Amniotic stem cell (primary cell): ENCODE measurements around the gene APH1B.

Source experiments
- DNase-seq: peaks from one replicate; lab custom pipeline; 2025; lab: John Stamatoyannopoulos, UW

Gene APH1B

DNA sequence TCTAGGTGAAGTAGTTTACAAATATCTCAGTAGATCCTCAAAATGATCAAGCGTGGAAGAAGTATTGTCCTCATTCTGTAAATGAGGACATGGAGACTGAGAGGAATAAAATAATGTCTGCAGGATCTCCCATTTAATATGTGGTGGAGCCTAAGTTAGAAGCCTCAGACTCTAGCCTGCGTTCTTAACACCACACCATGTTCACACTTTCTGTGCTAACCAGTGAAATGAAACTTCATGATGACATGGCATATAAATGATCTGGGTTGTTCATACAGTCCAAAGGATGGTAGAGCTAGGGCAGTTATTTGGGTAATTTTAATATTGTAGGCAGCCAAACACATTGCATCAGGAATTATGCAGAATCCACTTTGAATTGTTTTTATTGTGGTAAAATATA lies 25.1 kb upstream of the APH1B start:
- DNase-seq = no peak

DNA sequence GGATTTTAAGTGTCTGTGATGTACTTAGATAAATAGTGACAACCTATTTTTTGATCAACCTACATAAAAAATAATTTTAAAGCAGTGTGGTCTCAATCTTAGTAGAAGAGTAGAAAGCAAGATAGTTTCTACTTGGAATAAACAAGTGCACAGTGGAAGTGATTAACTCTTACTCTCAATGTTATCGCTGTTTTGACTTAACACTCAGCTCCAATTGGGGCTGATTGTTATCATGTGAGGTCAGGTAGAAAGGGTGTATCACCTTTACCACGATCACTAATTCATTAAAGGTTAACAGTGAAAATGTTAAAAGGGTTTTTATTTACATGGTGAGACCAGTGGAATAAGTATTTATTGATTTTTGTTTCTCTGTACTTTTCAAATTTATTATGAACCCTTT lies 22.4 kb upstream of the APH1B start:
- no peak for DNase-seq

DNA sequence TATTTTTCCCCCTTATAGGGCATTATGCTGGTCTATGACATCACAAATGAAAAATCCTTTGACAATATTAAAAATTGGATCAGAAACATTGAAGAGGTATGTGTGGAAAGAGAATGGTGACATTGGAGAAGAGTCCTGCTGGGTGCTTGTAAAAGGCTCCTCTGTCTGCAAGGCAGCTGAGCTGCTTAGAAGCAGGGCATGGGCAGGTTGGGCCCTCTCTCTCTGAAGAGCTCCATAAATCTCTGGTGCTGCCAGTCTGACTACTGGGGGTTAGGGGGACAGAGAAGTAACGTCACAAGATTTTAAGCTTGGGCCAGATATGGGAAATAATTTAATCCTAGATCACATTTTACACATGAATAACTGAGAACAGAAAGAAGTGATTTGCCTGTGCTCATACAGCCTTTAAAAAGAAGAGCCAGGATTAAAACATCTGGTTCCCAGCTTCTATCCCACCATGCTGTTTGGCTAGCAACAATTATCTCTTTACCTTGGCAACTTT lies 21.9 kb upstream of the APH1B start:
- DNase-seq = no peak

DNA sequence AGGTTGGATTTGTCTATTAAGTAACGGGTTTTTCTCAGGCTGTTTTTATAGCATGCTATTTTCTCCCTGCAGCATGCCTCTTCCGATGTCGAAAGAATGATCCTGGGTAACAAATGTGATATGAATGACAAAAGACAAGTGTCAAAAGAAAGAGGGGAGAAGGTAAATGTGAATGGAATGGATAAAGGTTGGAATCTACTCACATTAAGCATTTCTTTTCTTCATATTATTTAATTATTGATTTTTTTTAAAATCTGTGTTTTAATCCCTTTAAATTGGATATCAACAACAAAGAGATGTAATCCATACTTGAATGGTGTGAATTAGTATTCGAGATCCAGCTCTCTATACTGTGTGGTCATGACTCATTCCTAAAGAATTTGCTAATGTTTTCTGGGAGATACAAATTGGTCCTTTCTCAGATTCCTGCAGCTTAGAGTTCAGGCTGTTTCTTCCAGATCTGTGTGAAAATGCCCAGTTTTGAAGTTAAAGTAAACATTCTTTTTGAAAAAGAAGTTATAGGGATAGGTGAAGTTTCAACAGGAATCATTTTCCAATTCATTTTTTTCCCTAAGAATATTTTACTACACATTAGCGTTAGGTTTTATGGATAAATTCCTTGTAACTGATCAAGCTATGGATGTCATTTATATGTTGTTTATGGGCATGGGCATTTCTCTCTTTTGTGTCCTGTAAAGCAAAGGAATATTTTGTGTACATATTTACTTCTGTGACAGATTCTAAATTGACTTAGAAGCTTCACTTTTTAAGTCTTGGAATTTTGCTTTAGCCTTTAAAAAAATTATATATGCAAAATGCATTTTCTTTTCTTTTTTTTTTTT lies 20.8 kb upstream of the APH1B start:
- DNase-seq = peak; percentile 50

DNA sequence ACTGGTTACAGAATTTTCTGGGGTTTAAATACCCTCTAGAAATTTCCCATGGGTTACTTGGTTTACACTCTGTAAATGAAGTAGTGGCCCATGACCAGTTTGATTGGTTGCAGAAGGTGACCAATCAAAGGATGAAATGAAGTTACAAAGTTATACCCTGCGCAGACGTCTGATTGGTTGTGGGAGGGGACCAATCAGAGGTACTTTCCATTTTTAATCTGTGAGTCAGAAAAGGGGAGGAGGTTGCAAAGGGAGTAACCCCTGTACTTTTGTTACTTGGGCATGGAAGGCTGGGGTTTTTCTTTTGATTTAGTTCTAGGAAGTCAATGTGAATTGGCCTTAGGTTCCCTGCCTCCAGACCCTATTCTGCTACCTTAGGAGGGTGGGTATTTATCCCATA lies 18.7 kb upstream of the APH1B start:
- DNase-seq = no peak

DNA sequence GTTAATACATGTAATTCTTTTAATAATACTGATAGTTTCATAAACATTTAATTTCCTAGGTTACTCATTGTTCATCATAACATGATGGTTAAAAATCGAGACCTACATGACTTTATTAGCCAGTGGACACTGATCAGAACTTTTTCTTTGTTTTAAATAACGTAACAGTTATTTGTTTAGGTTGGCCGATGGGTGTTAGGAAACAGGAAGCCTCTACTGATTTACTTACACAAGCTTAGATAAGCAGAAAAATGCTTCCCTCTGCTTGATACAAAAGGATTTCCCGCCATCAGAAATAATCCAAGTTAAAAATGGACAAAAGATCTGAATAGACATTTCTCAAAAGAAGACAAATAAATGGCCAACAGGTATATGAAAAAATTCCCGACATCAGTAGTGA lies 16.6 kb upstream of the APH1B start:
- no peak for DNase-seq

DNA sequence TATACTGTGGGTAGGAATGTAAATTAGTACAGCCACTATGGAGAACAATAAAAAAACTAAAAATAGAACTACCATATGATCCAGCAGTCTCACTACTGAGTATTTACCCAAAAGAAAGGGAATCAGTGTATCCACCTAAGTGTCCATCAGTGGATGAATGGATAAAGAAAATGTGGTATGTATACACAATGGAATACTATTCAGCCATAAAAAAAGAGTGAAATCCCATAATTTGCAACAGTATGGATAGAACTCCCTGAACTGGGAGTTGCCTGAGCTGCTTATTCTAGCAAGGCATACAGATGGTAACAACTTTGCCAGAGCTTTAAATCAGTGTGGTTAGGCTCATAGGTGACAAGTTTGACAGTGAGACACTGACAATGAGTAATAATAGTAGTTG lies 16.1 kb upstream of the APH1B start:
- DNase-seq = no peak

DNA sequence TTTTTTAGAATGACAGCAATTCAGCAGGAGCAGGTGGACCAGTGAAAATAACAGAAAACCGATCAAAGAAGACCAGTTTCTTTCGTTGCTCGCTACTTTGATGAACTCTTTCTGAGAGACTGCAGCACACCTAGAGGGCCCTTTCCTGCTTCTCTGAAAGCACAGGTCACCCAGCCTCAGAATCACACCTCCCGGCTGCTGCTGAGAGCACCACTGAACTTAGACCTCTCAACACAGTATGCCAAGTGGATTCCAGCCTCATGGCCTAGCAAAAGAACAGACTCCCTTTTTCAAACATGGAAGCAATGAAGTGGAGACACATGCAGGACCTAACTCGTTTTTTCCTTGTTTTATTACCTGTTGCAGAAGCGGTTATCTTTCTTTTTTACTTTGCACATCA lies 13.9 kb upstream of the APH1B start:
- no peak for DNase-seq

DNA sequence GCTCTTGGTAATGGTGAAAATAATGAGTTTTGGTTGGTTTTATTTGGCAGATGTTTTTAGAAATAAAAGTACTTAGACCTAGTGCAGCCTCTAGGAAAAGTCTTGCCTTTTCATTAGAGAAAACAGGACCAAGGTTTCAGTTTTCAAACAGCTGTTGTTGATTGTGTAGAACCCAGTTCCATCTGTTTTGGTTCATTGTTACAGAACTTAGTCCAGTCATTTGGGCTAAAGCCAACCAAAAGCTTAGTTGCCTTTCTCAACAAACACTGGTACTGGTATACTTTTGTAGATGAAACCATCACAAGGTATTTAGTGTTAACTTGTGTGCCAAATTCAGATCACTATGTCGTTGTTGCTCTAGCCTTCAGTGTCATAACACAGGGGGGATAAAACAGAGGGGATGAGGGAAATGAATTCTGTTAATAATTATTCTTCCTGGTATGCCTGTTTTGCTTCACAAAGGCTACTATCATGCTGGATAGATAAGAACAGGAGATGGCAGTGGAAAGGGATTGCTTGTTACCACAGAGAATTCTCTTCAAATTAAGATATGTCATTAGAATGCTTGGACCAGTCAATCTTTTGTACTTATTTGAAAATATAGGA lies 12.6 kb upstream of the APH1B start:
- no peak for DNase-seq

DNA sequence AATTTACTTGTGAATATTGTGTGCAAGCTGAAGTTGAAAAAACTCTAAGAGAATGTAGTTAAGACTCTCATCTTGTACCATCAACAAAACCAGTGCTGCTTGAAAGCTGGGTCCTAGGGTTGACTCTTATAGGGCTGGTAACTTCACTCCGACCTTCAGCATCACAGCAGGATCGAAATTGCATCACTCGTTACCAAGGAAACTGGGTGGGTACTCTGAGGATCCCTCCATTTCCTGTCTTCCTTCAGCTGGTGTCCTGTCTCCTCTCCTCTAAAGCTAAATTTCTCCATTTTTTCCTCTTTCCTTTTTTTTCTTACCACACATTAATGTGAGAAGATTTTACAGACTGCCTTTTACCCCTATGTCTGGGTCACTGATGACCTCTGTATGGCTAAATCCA lies 3.0 kb upstream of the APH1B start:
- no peak for DNase-seq

DNA sequence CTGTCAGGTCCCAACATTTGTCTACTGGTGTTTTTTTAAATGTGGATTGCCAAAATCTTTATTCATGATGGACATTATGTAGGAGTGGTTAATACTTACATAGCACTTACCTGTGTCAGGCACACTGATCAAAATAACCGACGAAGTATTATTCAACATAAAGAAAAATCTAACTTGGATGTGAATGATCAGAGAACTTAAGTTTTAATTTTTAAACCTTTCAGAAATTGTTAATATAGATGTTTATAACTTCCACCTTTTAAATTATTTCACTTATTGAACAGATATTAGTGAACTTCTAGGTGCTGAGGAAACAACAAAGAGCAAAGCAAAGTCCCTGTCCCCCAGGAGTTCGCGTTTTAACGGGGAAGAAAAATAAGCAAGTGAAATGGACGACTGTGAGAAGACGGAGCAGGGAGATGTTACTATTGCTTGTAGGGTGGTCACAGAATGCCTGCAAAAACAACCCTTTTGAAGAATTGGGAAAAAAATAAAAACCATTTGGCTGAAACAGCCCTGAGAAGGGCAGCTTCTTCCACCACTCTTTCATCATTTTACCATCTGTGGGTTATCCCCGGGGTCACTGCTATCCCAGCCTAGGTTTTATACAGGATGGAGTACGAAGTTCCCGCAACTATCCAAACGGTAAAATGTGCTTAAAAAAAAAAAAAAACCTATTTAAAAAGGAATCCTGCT lies 915 bp upstream of the APH1B start:
- no peak for DNase-seq

DNA sequence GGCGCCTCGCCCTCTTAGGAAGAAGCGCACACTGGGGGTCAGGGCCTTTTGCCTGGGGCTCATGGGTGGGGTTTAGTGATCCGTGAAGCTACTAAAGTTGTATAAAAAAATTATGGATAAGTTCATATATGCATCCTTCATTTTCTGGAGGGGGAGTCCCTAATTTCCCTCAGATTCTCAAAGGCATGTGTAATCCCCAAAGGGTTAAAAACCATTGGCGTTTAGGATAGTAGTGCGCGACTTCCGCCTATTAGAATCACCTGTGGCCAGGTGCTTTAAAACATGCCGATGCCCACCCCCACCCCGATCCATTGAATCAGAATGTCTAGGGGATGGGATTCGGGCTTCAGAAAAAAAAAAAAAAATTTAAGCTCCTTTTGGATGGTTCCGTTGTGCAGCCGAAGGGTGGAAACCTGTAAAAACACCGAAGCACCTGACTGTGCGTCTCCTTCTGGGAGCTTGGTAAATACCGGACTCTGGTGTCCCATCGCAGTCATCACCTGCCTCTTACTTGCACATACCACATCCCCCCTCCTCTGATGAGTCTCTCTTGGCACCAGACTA lies 570 bp downstream of the APH1B start:
- no peak for DNase-seq

DNA sequence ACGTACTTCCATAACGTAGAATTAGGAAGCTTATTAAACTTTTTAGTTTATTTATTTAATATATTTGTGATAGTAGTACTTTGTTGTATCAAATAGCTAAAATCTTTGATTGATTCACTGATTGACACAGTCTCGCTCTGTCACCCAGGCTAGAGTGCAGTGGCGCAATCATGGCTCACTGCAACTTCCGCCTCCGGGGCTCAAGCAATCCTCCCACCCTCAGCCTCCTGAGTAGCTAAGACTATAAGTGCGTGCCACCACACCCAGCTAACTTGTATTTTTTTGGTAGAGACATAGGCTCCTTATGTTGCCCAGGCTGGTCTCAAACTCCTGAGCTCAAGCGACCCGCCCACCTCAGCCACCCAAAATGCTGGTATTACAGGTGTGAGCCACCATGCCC lies 5.7 kb downstream of the APH1B start:
- no peak for DNase-seq

DNA sequence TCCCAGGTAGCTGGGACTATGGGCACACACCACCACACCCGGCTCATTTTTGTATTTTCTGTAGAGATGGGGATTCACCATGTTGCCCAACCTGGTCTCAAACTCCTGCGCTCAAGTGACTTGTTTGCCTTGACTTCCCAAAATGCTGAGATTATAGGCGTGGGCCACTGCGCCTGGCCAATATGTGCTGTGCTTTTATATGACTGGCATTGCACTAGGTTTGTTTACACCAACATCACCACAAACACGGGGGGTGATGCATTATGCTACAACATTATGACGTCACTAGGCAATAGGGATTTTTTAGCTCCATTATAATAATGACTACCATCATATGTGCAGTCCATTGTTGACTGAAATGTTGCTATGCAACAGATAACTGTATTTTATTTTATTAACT lies 6.9 kb downstream of the APH1B start:
- DNase-seq = no peak

DNA sequence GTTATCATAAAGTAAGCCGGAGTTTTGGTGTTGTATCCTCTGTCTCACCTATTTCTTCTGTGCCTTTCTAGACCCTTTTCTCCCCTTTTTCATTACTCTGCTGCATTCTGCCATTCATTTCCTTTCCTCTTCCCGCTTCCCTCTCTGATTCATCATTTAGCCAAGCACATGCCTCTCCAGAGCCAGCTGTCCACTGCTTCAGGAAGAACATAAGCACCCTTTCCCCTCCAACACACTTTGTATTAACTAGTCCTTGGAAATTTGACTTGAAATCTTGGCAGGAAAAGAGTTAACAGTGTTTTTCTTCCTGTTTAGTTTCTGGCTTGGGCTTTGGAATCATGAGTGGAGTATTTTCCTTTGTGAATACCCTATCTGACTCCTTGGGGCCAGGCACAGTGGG lies 9.7 kb downstream of the APH1B start:
- DNase-seq = no peak

DNA sequence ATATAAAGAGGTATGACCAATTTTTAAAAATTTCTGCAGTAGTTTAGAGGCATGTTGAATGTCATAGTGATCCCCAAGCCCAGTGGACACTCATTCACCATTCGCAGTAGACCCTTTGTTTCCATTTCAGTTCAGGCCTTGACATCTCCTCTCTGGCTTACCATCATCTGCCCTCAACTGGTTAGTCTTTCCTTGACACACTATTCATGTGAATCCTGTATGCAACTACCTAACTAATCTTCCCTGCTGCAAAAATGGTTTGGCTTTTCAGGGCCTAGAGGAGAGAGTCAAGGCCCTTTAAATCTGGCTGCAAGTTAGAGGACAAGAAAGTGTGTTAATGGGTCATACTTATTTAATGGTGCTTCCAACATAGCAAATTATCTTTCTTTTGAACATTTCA lies 10.9 kb downstream of the APH1B start:
- no peak for DNase-seq

DNA sequence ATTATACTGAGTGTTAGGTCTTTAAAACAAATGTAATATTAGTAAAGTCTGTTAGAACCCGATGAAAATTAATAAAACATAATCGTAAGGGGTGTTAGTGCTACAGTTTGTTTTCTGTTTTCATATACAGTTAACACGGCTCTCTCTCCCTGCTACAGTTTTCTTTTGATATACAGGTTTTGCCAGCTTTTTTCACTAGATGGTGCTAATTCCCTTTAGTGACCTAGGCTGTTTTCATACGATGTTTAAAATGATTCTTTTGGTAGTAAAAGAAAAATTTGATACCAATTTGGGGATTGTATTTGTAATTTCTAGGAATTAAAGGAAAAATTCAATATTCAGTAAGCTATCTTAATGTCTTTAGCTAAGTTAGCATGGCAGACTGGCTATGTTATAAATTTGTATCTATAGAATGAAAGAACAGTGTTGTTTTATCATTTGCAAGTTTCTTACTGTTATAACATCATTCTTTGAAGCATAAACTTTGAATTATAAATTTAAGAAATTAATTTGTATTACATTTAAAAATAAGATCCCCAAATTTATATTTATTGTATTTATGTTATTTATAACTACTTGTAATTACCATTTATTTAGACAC lies 11.5 kb downstream of the APH1B start:
- peak; percentile 25 for DNase-seq

DNA sequence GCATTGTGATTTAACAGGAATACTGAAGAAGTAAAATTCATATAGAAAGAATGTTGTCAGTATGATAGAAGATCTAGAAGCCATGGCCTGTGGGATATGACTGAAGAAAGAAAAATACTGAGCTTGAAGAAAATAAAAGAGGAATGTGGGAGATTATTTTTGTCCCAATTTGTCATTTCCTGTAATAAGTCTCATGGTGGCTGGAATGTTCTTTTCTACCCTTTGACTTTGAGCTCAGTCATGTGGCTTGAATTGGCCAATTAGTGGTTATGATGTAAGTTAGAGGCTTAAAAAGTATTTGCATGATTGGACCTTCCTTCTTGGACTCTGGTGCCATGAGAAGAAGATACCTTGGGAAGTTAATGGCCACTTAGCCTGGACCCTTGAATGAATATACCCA lies 14.1 kb downstream of the APH1B start:
- DNase-seq = peak; percentile 48

DNA sequence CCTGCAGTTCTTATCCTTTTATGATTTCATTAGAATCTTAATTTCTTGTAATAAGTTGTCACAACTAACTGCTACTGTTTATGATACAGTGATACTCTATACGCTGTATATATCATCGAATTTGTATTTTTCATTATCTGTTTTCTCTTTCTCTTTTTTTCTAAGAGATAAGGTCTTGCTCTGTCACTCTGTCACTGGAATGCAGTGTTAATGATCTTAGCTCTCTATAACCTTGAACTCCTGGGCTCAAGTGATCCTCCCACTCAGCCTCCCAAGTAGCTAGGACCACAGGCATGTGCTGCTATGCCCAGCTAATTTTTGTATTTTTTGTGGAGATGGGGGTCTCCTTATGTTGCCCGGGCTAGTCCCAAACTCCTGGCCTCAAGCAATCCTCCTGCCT lies 14.8 kb downstream of the APH1B start:
- no peak for DNase-seq

DNA sequence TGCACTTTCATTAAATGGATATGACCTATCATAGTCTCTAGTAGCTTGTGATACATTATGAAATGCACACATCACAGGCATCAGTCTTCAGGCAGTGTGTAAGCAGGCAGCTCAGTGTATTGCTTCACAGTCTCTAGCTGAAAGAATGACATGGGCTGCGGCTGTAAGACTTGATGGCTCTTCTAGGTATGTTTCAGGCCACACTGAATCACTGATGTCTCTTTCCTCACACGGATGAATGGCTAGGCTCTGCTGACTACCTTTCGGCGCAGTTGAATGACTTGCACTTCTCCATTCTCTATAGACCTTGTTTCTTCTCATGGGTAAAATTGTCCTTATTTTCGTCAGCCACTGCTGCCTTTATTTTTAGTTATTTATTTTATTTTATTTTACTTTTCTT lies 15.4 kb downstream of the APH1B start:
- no peak for DNase-seq

DNA sequence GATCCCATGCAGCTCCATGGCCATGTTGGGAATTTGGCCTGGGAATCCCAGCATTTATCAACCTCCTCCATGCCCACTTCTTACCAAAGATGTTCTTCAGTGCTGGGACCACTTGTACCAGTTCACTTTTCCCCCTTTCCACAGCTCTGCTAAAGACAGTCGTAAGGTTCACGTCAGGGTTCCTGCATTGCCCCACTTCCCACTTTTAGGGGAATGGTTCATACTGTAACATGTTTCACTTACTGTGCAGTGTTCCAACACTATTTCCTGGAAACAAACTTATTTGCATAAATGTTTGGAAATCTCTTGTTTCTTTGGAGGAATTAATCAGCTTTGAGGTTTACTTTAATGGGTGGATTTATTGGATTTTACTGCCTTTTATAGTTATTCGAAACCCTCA lies 17.0 kb downstream of the APH1B start:
- no peak for DNase-seq

DNA sequence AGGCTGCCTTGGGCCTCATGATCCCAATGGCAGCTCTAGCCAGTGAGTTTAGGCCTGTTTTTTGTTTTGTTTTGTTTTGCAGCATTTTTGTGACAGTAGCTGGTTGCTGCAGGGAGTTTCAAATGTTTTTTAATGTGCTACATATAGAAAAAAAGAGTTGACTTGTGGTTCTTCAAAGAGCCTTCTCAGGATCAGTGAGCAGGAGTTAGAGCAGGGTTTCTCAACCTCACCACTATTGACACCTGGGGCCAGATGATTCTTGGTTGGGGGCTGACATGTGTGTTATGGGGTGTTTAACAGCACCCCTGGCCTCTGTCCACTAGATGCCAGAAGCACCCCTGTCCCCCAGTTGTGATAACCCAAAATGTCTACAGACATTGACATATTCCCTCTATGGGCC lies 17.9 kb downstream of the APH1B start:
- no peak for DNase-seq
